ENCODE measurements around the gene PLPP7.
"Not testable (repeated sequence)": the region's sequence is repeated elsewhere in the genome, so short reads cannot be mapped to it uniquely, and the experiment has no call there.

PLPP7 gene

DNA sequence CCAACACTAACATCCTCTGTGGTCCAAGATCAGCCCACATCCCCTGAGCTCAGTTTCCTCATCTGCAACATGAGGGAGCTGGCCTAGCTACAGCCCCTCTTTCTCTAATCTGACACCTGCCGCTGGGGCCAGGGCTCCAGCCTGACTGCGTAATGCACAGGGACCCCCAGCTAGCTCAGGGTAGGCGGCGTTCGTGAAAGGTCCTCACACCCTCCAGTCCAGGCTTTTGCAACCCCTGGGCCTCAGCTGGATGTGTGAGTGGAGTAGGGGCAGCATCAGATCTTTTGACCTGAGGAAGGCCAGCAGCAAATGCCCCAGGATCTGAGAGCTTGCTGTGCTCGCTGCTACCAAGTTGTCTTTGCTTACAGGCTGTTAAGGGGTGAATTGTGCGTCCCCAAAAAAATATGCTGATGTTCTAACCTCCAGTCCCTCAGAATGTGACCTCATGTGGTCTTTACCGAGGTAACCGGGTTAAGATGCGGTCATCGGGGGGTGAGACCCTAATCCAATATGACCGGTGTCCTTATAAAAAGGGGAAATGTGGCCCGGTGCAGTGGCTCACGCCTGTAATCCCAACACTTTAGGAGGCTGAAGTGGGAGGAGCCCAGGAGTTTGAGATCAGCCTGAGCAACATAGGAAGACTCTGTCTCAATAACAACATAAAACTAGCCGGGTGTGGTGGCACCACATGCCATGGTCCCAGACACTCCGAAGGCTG, 47.8 kb downstream of the PLPP7 start:
- no peak for DNase-seq

DNA sequence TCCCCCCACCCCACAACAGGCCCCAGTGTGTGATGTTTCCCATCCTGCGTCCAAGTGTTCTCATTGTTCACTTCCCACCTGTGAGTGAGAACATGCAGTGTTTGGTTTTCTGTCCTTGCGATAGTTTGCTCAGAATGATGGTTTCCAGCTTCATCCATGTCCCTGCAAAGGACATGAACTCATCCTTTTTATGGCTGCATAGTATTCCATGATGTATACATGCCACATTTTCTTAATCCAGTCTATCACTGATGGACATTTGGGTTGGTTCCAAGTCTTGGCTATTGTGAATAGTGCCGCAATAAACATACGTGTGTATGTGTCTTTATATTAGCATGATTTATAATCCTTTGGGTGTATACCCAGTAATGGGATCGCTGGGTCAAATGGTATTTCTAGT, 49.7 kb downstream of the PLPP7 start:
- DNase-seq, result not testable (repeated sequence)

DNA sequence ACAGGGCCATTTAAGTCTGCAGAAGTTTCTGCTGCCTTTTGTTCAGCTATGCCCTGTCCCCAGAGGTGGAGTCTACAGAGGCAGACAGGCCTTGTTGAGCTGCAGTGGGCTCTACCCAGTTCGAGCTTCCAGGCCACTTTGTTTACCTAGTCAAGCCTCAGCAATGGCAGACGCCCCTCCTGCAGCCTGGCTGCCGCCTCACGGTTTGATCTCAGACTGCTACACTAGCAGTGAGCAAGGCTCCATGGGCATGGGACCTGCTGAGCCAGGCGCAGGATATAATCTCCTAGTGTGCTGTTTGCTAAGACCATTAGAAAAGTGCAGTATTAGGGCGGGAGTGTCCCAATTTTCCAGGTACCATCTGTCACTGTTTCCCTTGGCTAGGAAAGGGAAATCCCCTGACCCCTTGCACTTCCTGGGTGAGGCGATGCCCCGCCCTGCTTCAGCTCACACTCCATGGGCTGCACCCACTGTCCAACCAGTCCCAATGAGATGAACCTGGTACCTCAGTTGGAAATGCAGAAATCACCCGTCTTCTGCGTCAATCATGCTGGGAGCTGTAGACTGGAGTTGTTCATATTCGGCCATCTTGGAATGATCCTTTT, 55.5 kb downstream of the PLPP7 start:
- not testable (repeated sequence) for DNase-seq

DNA sequence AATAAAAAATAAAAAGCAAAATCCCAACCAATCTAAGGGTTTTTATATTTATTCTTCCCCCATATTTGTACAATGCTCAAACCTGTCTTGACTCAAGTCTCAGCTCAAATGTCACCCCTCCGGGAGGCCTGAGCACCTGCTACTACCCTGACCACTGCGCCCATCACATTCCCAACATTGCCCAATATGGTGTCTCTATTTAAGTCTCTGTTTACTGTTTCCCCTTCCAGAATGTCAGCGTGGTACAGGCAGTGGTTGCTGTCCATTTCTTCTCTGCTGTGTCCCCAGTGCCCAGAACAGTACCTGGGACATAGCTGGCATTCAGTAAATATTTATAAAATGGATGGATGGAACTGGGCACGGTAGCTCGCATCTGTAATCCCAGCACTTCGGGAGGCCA, 57.0 kb downstream of the PLPP7 start:
- DNase-seq, result no peak

DNA sequence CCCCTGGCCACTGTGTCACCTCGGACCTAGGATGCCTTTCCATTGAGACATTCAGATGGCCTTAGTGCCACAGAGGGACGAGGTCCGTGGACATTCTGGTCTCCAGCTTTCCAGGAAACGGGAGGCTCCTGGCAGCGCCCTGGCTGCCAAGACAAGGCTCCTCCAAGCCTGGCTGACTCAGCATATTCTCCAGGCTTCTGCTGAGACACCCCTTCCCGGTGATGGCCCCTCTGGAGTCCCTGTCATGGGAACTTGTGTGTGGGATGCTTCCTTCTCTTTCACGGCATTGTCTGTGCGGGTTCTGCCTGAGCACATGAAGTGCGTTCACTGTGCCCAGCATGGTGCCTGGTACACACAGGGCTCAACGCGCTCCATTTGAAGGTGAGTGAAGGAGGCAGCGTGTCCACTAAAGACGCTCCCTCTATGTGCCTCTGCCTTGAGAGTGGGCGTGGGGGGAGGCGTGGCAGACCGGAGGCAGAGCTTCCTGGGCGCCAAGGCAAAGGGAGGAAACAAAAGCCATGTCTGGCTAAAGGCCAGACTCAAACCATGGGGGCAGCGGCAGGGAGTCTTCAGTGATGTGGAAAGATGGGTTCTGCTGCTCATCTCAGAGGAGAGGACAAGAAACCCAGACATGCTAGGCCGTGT, 58.0 kb downstream of the PLPP7 start:
- DNase-seq, result no peak

DNA sequence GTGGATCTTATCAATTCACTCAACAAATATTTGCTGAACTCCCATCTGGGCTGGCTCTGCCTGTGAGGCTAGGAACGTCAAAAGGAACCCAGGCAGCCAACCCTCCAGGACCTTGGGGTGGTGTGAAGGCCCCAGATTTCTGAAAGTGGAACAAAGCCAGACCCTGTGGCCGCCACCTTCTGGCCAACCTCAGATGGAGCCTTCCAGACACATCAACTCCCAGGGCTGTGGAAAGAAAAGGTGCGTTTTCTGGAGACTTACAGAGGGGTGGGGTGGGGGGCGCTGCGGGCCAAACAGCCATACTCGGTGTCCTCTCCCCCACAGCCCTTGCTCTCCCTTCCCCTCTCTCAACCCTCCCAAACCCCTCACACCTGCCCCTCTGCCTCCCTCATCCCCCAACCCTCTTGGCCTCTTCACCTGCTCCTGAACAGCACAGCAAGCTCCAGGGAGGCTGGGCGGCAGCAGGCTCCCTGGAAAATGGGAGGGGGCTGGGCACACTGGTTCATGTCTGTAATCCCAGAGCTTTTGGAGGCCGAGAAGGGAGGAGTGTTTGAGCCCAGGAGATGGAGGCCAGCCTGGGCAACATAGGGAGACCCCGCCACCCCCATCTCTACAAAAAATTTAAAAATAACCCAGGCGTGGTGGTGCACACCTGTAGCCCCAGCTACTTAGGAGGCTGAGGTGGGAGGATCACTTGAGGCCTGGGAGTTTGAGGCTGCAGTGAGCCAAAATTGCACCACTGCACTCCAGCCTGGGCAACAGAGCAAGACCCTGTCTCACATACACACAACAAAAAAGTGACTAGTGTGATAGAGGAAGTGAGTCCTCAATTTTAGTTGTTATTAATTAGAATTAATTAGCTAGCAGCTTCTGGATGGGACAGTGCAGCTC, 59.4 kb downstream of the PLPP7 start:
- DNase-seq, result no peak

DNA sequence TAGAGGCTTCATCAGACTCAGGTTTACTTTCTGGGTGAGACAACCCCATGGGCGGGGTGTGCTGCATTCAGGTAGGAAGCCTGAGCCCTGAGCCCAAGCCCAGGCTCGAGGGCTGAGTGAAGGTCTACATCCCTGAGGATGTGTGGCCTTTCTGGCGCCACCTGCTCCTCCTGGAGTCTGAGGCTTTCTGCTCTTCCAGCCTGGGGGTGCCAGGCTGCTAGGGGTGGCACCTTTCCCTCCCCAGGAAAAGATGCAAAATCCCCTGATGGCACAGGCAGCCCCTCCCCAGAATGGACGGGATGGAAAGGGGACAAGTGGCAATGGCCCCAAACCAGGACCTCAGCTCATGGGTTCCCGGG, 60.0 kb downstream of the PLPP7 start:
- no peak for DNase-seq

DNA sequence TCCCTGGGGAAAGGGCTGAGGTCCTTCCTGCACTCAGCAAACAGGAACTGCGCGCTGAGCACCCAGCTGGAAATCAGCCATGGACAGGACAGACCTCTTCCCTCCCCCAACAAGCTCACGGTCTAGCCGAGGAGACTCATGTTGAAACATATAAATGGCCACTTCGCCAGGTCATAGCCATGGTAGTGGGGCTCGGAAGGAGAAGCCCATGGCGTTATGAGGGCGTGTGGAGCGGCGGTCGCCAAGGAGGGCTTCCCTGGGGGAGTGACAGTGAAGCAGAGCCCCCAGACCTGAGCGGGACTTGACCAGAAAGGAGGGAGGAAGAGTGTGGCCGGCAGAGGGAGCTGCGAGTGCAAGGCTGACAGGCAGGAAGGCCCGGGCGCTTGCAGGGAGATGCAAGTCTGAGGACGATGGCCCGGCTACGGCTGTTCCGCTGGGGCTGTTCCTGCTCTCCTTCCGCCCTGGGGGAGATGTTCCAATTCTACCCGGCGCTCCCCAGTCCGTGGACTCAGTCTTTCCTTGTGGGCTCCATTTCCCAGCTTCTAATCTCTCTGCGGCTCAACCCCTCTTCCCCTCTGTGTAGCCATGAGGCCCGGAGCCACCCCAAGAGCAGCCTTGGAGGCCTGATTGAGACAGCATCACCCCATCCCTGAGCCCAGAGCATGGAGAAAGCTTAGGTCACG, 60.5 kb downstream of the PLPP7 start:
- DNase-seq, result peak; percentile 84

DNA sequence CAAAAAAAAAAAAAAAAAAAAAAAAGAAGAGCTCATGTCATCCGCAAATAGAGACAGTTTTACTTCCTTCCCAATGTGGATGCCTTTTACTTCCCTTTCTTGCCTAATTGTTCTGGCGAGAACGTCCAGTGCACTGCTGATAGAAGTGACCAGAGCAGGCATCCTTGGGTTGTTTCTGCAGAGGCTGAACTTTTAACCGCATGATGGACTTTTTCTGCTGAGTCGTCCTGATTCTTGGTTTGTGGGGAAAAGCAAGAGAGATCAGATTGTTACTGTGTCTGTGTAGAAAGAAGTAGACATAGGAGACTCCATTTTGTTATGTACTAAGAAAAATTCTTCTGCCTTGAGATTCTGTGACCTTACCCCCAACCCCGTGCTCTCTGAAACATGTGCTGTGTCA, 67.0 kb downstream of the PLPP7 start:
- DNase-seq, result not testable (repeated sequence)

DNA sequence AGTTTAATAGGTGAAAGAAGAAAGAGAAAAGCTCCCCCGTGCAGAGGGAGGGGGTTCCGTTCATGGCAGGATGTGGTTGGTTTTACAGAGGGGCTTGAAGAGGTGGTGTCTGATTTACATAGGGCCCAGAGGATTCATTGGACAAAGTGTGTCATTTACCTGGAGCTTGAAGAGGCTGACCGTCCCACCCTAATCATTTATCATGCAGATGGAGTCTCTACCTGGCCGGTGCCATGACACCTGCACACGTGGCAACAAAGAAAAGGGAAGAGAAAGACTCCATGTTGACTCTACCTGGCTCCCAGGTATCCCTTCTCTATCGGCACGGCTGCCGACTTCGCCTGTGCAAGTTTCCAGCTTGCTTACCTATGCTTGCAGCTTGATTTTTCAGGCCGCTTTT, 69.0 kb downstream of the PLPP7 start:
- no peak for DNase-seq
